GM18870 (cell line): ENCODE data around the gene DHRS9.
"Not testable (repeated sequence)": the region's sequence is repeated elsewhere in the genome, so short reads cannot be mapped to it uniquely, and the experiment has no call there.

ENCODE experiments used
- ATAC-seq: cut with Tn5 transposase; IDR thresholded peaks from one replicate; pipeline ENCODE4 v1.9.1; 2021; ENCODE audit warnings: moderate library complexity; ENCODE audit not compliant: unreplicated experiment

Gene DHRS9

GRCh38 chr2:169069341-169069740 lies at the start of gene DHRS9:
Gene DHRS9 (plus strand): TSS chr2:169069563. CDS start chr2:169081582, 12,019 bp downstream.
- ATAC-seq = no peak

DNA sequence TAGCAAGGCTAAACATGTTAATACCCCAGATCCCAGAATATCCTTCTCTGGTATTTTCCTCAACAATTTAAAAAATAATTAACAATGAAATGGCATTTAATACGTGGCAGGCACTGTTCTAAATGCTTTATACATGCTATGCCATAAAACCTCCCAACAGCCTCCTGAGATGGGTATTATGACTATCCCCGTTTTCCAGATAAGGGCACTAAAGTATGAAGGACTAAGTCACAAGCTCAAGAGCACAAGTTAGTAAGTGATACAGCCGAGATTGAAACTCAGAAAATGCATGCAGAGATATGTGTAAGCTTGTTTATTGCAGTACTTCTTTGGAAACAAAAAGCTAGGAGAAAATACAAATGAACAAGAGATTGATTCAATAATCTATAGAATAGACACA lies 46.2 kb upstream of the DHRS9 start:
- ATAC-seq = no peak

- ATAC-seq = no peak
These were observed 43.3 kb upstream of the DHRS9 start for GRCh38 chr2:169026056-169026455.

- no peak for ATAC-seq
These were observed 42.1 kb upstream of the DHRS9 start for GRCh38 chr2:169027234-169027633.

GRCh38 chr2:169029341-169029740 lies 40.0 kb upstream of the DHRS9 start:
- ATAC-seq = no peak

- ATAC-seq = no peak
These were observed 38.2 kb upstream of the DHRS9 start, which contains the start of gene ABCB11 for GRCh38 chr2:169031202-169031601. Gene ABCB11 (minus strand): TSS chr2:169031324. CDS start chr2:169018125, 13,199 bp downstream.

- ATAC-seq = no peak
These were observed 35.1 kb upstream of the DHRS9 start for GRCh38 chr2:169034256-169034655.

DNA sequence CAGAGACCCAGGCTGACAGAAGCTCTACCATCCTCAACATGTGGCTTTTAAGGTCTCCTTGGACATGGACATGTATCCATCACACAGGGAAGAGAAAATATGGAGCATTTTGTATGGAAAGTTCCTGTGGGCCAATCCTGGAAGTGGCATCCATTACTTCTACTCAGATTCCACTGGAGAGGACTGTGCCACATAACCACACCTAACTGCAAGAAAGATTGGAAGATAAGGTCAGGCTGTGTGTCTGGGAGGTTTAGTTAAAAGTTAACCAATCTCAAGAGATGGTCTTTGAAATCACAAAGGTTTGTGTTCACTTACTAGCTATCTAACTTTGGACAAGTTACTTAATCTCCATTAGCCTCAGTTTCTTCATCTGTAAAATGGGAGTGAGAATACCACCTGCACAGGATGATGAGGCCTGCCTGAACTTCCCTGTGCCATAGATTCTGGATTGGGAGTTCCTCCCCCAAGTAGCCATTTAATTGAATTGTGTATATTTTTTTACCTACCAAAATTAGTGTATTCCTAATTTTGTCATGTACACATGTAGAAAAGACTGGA lies 34.3 kb upstream of the DHRS9 start:
- no peak for ATAC-seq

DNA sequence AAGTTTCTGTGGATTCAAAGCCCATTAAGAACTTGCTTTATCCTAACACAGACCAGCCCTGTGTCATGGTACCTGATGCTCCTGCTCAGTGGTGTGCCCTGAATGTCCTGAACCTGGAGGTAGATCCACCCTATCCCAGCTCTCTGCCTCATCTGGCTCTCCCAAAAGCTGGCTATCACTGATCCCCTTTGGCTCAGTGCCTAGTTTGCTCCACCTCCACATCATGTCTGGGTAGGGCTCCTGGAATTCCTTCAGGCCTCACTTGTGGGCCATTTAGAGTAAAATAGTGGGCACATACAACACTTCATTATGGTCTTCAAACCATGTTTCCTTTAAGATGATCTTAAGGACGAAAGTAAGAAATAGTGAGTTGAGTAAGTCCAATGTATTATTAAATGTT lies 33.5 kb upstream of the DHRS9 start:
- ATAC-seq = no peak

DNA sequence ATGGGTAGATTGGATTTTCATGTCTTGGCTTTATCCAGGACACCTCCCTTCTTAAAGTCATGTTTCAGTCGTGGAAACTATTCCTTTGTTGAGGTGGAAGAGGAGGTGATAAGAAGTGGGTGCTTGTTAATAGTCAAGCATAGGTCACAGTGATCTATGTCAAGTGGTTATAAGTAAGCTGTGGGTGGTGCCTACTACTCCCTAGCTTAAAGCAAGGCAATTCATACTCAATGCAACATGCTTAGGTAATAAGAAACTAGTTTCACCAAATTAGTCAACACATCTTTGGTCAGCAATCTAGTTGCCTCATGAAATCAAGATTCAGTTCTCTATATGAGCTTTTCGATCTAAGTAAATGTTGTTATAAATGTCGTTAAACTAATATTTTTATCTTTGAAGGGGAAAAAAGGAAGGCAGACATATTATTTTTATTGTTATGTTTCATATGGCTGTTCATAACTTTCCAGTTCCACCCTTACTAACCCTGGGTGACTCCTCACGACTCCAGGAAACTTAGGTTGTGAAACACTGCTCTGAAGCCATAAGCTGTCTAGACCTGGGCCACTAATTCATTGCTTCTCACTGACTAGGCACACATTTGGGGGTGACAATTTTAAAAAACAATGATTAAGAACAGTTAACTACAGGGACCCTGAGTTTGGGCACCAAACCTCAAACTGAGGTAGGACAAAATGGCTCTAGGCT lies 32.5 kb upstream of the DHRS9 start:
- peak; percentile 70 for ATAC-seq

DNA sequence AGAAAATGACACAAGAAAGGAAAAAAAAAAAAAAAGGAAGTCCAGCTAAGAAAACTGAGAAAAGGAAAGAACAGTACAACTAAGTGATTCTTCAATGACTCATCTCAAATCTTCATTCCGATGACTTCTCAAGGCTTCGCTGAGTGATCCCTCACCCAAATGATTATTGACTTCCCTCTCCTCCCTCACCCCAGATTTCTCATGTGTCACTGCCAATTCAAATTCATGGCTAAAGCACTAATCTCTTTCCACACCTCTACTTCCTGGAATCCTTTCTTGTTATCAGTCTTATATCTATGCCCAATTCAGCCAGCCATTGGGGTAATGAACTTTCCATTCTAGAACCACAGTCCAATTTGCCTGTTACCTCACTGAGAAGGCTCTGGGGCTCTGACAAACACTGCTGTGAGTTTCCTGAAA lies 31.0 kb upstream of the DHRS9 start:
- peak; percentile 72 for ATAC-seq

DNA sequence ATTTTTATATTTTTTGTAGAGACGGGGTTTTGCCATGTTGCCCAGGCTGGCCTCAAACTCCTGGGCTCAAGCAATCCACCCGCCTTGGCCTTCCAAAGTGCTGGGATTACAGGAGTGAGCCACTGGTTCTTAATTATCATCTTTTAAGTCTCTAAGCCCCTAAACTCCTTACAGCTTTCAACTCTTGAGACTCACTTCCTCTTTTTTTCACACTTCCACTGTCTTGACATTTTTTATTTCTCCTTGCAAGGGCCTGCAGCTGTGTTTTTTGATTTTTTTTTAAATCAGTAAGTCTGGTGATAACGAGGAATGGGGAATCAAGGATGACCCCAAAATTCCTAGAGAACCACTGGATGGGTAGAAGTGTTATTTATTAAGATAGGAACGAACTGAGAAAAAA lies 29.7 kb upstream of the DHRS9 start:
- ATAC-seq = no peak

DNA sequence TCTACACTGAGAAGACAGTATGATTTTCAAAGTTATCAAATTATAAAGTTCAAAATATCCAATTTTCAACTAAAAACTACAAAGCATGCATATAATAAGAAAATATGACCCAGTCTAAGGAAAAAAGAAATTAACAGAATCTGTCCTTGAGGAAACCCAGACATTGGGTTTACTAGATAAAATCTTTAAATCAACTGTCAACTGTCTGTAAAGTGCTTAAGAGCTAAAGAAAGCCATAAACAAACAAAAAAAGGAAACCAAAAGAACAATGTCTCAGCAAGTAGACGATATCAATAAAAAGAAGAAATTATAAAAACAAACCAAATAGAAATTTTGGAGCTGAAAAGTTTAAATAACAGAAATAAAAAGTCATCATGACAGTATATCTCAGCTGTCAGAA lies 27.8 kb upstream of the DHRS9 start:
- ATAC-seq = no peak

- ATAC-seq = no peak
These were observed 26.5 kb upstream of the DHRS9 start for GRCh38 chr2:169042856-169043255.

DNA sequence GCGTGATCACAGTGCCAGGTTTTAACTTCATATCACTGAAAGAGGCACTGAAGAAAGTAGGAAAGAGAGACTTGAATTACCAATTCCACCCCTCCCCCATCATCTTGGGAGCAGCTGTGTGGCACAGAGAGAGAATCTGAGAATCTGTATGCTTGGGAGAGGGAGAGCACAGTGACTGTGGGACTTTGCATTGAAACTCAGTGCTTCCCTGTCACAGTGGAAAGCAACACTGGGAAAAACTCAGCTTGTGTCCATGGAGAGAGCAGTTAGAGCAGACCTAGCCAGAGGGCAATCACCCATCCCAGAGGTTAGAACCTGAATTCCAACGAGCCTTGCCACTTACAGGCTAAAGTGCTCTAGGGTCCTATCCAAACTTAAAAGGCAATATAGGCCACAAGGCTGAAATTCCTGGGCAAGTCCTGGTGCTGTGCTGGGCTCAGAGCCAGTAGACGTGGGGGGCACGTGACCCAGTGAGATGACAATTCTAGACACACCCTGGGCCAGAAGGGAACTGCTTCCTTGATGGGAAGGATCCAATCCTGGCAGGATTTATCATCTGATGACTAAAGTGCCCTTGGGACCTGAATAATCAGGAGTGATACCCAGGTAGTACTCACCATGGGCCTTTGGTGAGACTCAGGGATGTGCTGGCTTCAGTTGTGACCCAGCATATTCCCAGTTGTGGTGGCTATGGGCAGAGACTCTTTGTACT lies 22.8 kb upstream of the DHRS9 start:
- no peak for ATAC-seq

GRCh38 chr2:169047256-169048250 lies 21.8 kb upstream of the DHRS9 start:
- ATAC-seq = no peak

DNA sequence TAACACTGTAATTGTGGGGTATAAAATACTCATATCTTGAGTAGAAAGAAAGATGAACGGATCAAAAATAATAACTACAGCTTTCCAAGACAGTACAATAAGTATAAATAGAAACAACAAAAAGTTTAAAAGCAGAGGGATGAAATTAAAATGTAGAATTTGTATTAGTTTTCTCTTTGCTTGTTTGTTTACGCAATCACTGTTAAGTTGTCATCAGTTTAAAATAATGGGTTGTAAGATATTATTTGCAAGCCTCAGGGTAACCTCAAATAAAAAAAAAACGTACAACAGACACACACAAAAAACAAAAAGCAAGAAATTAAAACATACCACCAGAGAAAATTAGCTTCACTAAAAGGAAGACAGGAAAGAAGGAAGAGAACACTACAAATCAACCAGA lies 20.2 kb upstream of the DHRS9 start:
- no peak for ATAC-seq

- ATAC-seq = no peak
These were observed 18.7 kb upstream of the DHRS9 start for GRCh38 chr2:169050476-169051240.

DNA sequence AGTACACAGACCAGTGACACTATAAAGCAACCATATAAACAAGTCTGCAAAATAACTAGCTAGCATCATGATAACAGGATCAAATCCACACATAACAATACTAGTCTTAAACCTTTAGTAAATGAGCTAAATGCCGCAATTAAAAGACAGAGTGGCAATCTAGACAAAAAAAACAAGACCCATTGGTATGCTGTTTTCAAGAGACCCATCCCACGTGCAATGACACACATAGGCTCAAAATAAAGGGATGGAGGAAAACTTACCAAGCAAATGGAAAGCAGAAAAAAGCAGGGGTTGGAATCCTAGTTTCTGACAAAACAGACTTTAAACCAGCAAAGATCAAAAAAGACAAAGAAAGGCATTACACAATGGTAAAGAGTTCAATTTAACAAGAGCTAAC lies 14.8 kb upstream of the DHRS9 start:
- ATAC-seq = not testable (repeated sequence)

DNA sequence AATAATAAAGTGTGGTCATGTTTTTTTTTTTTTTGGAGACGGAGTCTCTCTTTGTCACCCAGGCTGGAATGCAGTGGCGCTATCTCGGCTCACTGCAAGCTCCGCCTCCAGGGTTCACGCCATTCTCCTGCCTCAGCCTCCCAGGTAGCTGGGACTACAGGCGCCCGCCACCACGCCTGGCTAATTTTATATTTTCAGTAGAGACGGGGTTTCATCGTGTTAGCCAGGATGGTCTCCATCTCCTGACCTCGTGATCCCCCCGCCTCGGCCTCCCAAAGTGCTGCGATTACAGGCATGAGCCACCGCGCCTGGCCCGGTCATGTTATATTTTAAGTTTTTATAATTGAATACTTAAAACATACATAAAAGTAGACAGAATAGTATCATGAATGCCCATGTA lies 5.2 kb upstream of the DHRS9 start:
- not testable (repeated sequence) for ATAC-seq
